ENCODE data around the gene KIAA0040. TPM values are rescaled to one million over a fixed set of nuclear protein-coding genes. Genes with fewer than 3 reads are reported as not detected.

KIAA0040 gene
- total RNA-seq, 2 donors from 2014 or later, result 20.2 to 93.1 TPM

- Histone ChIP-seq H3K9me3 (no peaks in the 10 kb centered on the region), H3K27ac (no peak overlapping the region), H3K36me3 (no peaks in the 10 kb centered on the region), H3K4me1 (ENCODE audit: control insufficient read depth in 1 of 2, low read depth in 2 of 2) (peaks cover 0 to 17% of the 10 kb centered on the region in 2 donors), H3K27me3 (replicated peaks; ENCODE audit: insufficient read depth) (no peaks in the 10 kb centered on the region), H3K4me3 (no peak overlapping the region)
- no peak for DNase-seq (ENCODE audit: low spot score)
- TF ChIP-seq, protein P1, sequence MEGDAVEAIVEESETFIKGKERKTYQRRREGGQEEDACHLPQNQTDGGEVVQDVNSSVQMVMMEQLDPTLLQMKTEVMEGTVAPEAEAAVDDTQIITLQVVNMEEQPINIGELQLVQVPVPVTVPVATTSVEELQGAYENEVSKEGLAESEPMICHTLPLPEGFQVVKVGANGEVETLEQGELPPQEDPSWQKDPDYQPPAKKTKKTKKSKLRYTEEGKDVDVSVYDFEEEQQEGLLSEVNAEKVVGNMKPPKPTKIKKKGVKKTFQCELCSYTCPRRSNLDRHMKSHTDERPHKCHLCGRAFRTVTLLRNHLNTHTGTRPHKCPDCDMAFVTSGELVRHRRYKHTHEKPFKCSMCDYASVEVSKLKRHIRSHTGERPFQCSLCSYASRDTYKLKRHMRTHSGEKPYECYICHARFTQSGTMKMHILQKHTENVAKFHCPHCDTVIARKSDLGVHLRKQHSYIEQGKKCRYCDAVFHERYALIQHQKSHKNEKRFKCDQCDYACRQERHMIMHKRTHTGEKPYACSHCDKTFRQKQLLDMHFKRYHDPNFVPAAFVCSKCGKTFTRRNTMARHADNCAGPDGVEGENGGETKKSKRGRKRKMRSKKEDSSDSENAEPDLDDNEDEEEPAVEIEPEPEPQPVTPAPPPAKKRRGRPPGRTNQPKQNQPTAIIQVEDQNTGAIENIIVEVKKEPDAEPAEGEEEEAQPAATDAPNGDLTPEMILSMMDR (IDR thresholded peaks at IDR 0.05), result no peak
- no peak for ATAC-seq (ENCODE audit: insufficient number of reproducible peaks, low FRiP score, low read depth)
These were observed 61.5 kb downstream of the KIAA0040 start for GRCh38 chr1:175131095-175131494.

DNA sequence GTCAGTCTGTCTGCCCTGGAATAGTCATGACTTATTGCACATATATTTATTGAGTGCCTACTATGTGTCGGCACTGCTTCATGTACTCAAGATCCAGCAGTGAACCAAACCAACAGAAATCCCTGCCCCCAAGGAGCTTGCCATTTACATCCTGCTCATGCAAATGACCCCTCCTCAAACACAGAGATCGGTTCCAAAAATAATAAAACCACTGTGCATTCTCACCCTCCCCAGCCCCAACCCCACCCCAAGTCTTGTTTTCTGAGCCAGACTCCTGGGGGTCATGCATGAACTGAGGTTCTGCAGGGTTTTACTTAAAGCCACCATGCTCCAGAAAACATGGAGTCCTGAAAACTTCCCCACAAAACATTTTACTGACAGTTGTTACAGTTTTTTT is 61.9 kb downstream of the KIAA0040 start:
- H3K27ac ChIP-seq, result no peak overlapping the region
- H3K4me3 ChIP-seq, result no peak overlapping the region
- DNase-seq (ENCODE audit: low spot score) (no peak), ATAC-seq (ENCODE audit: insufficient number of reproducible peaks, low FRiP score, low read depth) (no peak)
- no peaks in the 10 kb centered on the region for H3K27me3 ChIP-seq (replicated peaks; ENCODE audit: insufficient read depth)
- H3K36me3 ChIP-seq, result no peaks in the 10 kb centered on the region
- no peaks in the 10 kb centered on the region for H3K9me3 ChIP-seq
- peaks cover 0 to 17% of the 10 kb centered on the region in 2 donors for H3K4me1 ChIP-seq (ENCODE audit: control insufficient read depth in 1 of 2, low read depth in 2 of 2)
- TF ChIP-seq, protein P1 (IDR thresholded peaks at IDR 0.05), result no peak

DNA sequence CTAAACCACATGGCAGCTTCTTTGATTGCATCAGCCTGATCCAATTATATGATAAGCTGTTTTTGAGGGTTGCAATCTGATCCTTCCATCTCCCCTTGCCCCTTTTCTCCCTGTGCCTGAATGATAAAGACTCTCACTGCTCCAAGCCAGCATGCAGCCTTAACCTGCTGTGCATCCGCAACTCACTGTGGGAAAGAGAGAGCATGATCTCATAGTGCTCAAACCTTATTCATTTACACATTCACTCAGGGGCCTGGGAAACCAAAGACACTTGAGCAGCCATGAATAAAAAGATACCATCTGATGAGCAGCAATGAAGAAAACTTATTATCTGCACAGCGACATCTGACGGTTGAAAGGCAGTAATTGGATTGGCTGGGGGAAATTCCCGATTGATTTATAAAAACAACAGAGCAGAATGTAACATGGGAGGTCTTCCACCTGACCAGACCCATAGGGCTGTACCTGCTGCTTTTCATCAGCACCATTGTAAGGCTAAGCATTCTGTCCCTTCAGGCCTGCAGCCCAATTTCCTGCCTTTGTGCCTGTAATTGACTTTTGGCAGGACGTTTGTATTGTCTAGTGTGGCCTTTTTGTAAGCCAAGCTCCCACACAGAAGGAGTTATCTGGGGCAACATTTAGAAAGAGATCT is 62.5 kb downstream of the KIAA0040 start:
- H3K9me3 ChIP-seq, result no peaks in the 10 kb centered on the region
- no peaks in the 10 kb centered on the region for H3K36me3 ChIP-seq
- no peaks in the 10 kb centered on the region for H3K27me3 ChIP-seq (replicated peaks; ENCODE audit: insufficient read depth)
- peaks cover under 1 to 18% of the 10 kb centered on the region in 2 donors for H3K4me1 ChIP-seq (ENCODE audit: control insufficient read depth in 1 of 2, low read depth in 2 of 2)
- TF ChIP-seq, protein P1 (IDR thresholded peaks at IDR 0.05), result no peak
- no peak overlapping the region for H3K4me3 ChIP-seq
- H3K27ac ChIP-seq, result no peak overlapping the region
- no peak for ATAC-seq (ENCODE audit: insufficient number of reproducible peaks, low FRiP score, low read depth)
- DNase-seq (ENCODE audit: low spot score), result no peak

DNA sequence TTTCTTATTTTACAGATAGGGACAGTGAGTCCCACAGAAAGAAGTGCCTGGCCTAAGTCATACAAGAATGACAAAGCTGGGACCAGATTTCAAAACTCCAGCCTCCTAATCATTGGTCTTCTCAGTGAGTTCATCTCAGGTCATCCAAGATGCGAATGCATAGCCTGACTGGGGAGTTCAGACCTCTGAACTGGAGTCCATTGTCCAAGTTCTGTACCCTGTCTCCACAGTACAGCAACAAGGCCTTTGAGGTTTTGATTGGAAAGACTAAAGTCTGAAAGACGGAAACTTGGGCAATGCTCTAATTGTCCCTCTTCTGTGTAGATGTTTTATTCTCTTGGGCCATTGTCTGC is 63.0 kb downstream of the KIAA0040 start:
- Histone ChIP-seq H3K4me3 (no peak overlapping the region), H3K9me3 (no peaks in the 10 kb centered on the region), H3K36me3 (no peaks in the 10 kb centered on the region), H3K27me3 (replicated peaks; ENCODE audit: insufficient read depth) (no peaks in the 10 kb centered on the region), H3K27ac (no peak overlapping the region), H3K4me1 (ENCODE audit: control insufficient read depth in 1 of 2, low read depth in 2 of 2) (peaks cover 5 to 23% of the 10 kb centered on the region in 2 donors)
- no peak for ATAC-seq (ENCODE audit: insufficient number of reproducible peaks, low FRiP score, low read depth)
- no peak for DNase-seq (ENCODE audit: low spot score)
- TF ChIP-seq, protein P1 (IDR thresholded peaks at IDR 0.05), result no peak

GRCh38 chr1:175129182-175129581 is 63.4 kb downstream of the KIAA0040 start:
- DNase-seq (ENCODE audit: low spot score), result no peak
- H3K4me3 ChIP-seq, result no peak overlapping the region
- peaks cover 5 to 24% of the 10 kb centered on the region in 2 donors for H3K4me1 ChIP-seq (ENCODE audit: control insufficient read depth in 1 of 2, low read depth in 2 of 2)
- no peak for ATAC-seq (ENCODE audit: insufficient number of reproducible peaks, low FRiP score, low read depth)
- H3K9me3 ChIP-seq, result no peaks in the 10 kb centered on the region
- no peaks in the 10 kb centered on the region for H3K36me3 ChIP-seq
- TF ChIP-seq, protein P1 (IDR thresholded peaks at IDR 0.05), result no peak
- no peaks in the 10 kb centered on the region for H3K27me3 ChIP-seq (replicated peaks; ENCODE audit: insufficient read depth)
- H3K27ac ChIP-seq, result no peak overlapping the region
